GM12878 (cell line): ENCODE data around the gene NANOGP8.

Experiments
- TF ChIP-seq, protein P1 (sequence below), 3 experiments: IDR thresholded peaks in 2 of 3; conservative IDR thresholded peaks in 1 of 3; 2 replicates each; pipeline ENCODE4 v1.5.1; 2011; ENCODE audit warnings: low read depth in 3 of 3, low read length in 3 of 3, mild to moderate bottlenecking in 3 of 3, control low read depth in 2 of 3, moderate library complexity in 2 of 3, inconsistent platforms in 1 of 3, mixed read lengths in 1 of 3; ENCODE audit not compliant: control insufficient read depth in 2 of 3, insufficient read depth in 1 of 3; ENCODE audit errors: extremely low read depth in 1 of 3
- TF ChIP-seq, protein P2 (sequence below): IDR thresholded peaks from 2 replicates; pipeline ENCODE4 v1.6.1; 2011; ENCODE audit warnings: mild to moderate bottlenecking, low read depth, low read length, moderate library complexity; ENCODE audit not compliant: insufficient replicate concordance

DNA sequence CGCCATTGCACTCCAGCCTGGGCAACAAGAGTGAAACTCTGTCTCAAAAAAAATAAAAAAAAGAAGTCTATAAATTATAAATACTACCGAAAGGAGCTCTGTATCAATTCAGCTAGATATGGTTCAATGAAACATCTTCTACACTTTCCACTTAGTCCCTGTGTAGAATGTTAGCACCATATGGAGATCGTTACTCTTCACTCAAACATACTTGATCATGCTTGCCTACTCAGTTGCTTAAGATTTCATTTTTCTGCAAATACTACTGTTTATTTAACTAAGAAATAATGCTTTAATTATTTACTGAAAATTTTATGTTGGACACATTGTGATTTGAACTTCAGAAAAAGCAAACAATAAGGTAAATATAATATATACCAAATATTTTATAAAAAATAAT, 17.1 kb upstream of the NANOGP8 start:
- TF ChIP-seq, protein P1, sequence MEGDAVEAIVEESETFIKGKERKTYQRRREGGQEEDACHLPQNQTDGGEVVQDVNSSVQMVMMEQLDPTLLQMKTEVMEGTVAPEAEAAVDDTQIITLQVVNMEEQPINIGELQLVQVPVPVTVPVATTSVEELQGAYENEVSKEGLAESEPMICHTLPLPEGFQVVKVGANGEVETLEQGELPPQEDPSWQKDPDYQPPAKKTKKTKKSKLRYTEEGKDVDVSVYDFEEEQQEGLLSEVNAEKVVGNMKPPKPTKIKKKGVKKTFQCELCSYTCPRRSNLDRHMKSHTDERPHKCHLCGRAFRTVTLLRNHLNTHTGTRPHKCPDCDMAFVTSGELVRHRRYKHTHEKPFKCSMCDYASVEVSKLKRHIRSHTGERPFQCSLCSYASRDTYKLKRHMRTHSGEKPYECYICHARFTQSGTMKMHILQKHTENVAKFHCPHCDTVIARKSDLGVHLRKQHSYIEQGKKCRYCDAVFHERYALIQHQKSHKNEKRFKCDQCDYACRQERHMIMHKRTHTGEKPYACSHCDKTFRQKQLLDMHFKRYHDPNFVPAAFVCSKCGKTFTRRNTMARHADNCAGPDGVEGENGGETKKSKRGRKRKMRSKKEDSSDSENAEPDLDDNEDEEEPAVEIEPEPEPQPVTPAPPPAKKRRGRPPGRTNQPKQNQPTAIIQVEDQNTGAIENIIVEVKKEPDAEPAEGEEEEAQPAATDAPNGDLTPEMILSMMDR (IDR thresholded peaks at IDR 0.05 in 2 of 3, conservative IDR thresholded peaks at IDR 0.05 in 1 of 3; ENCODE audit: control insufficient read depth in 2 of 3, extremely low read depth in 1 of 3, insufficient read depth in 1 of 3, low read depth in 3 of 3, low read length in 3 of 3), result no peak
- TF ChIP-seq, protein P2, sequence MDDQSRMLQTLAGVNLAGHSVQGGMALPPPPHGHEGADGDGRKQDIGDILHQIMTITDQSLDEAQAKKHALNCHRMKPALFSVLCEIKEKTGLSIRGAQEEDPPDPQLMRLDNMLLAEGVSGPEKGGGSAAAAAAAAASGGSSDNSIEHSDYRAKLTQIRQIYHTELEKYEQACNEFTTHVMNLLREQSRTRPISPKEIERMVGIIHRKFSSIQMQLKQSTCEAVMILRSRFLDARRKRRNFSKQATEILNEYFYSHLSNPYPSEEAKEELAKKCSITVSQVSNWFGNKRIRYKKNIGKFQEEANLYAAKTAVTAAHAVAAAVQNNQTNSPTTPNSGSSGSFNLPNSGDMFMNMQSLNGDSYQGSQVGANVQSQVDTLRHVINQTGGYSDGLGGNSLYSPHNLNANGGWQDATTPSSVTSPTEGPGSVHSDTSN, result no peak
